22Rv1 (cell line): ENCODE results near the gene ROM1.

Source experiments
- H3K27ac ChIP-seq: fragments of 450-650 bp; 2 replicates; pipeline ENCODE4 v1.5.1; 2017
- ZFX ChIP-seq: fragments of 450-650 bp; IDR thresholded peaks from 2 replicates; pipeline ENCODE4 v1.6.1; 2017; ENCODE audit warnings: antibody characterized with exemption, borderline replicate concordance
- TF ChIP-seq, protein P1 (sequence below): fragments of 450-650 bp; IDR thresholded peaks from 2 replicates; pipeline ENCODE4 v1.5.1; 2017; ENCODE audit warnings: mild to moderate bottlenecking

Gene ROM1

GRCh38 chr11:62592989-62593421, 20.1 kb upstream of the ROM1 start:
- H3K27ac ChIP-seq = peak overlapping the region; percentile 93
- TF ChIP-seq, protein P1, sequence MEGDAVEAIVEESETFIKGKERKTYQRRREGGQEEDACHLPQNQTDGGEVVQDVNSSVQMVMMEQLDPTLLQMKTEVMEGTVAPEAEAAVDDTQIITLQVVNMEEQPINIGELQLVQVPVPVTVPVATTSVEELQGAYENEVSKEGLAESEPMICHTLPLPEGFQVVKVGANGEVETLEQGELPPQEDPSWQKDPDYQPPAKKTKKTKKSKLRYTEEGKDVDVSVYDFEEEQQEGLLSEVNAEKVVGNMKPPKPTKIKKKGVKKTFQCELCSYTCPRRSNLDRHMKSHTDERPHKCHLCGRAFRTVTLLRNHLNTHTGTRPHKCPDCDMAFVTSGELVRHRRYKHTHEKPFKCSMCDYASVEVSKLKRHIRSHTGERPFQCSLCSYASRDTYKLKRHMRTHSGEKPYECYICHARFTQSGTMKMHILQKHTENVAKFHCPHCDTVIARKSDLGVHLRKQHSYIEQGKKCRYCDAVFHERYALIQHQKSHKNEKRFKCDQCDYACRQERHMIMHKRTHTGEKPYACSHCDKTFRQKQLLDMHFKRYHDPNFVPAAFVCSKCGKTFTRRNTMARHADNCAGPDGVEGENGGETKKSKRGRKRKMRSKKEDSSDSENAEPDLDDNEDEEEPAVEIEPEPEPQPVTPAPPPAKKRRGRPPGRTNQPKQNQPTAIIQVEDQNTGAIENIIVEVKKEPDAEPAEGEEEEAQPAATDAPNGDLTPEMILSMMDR = no peak
- no peak for TF ChIP-seq ZFX

DNA sequence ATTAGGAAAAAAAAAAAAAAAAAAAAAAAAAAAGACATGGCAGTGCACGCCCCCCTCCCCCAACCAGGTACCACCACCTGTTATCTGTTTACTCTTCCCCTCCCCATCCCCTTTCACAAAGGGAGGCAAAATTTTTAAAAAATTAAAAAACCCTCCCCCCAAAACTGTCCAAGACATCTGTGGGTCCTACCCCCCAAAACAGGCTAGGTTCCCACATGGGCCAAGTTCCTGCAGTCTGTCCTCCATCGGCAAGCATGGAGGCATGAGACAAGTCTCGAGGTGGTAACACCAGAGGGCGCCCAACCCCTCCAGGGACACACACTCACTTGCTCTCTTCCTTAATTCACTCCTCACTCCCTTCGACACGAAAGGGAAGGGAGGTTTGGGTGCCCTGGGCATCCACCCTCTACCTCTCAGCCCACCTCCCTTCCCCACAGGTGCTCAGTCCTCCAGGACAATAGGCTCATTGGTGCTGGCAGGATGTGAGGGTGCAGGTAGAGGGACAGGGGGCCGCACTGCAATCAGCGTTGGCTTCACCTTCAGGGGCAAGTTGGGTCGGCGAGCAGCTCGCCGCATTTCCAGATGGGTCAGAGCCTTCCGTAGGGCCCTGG, 19.5 kb upstream of the ROM1 start:
- peak overlapping the region; percentile 93 for H3K27ac ChIP-seq
- TF ChIP-seq, protein P1 = peak; percentile 83
- TF ChIP-seq ZFX = no peak

DNA sequence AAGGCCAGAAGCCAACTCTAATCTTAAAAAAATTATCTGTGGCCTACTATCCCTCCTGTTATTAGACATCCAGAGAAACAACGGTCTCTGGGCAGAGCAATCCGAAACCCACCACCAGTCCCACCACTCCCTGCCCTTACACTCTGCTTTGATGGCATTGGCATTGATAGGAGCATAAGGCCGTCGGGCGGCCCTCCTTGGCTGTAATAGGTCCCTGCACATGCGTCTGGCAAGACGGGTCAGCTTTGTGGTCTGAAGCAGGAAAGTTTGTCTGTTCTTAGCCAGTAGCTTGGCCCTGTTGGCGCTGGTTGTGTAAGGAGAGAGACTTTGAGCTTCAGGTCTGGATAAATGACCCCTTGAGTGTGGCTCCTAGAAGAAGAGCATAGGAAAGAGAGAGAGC, 17.9 kb upstream of the ROM1 start:
- TF ChIP-seq, protein P1 = no peak
- TF ChIP-seq ZFX = no peak
- H3K27ac ChIP-seq = 0 out of 2 replicates have a peak overlapping the region, but pooled peaks have one; percentile 20

DNA sequence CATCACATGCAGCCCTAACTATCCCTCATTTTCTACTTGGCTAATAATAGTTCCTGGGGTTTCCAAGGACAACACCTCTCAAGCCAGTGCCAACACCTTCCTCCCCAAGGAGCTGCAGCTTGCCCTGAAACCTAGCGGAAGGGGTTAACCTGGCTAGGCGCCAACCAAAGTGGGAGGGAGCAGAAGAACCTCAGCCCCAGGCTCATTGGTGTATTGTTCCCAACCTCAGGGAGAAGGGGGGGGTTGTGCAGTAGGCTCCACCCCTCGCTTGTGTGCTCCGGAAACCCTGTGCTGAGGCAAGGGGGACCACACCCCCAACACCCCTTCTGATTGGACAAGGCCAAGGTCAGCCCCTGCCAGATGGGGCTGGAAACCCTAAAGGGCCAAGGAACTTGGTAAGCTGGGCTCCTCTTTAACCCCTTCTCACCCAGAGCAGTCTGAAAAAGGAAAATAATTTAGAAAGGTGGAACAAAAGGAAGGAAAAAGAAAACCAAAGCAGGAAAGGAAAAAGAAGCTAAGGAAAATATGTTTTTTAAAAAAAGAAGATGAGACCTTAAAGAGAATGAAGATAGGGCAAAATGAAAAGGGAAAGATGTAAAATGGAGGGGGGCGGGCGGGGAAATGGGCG, 13.9 kb upstream of the ROM1 start:
- TF ChIP-seq, protein P1 = no peak
- no peak for TF ChIP-seq ZFX
- H3K27ac ChIP-seq = peak overlapping the region; percentile 96

- peak overlapping the region; percentile 96 for H3K27ac ChIP-seq
- no peak for TF ChIP-seq ZFX
- TF ChIP-seq, protein P1 = no peak
Measured at GRCh38 chr11:62599901-62600300, 13.2 kb upstream of the ROM1 start.

- TF ChIP-seq, protein P1 = no peak
- no peak for TF ChIP-seq ZFX
- peak overlapping the region; percentile 96 for H3K27ac ChIP-seq
Measured at GRCh38 chr11:62600367-62601121, 12.5 kb upstream of the ROM1 start.

DNA sequence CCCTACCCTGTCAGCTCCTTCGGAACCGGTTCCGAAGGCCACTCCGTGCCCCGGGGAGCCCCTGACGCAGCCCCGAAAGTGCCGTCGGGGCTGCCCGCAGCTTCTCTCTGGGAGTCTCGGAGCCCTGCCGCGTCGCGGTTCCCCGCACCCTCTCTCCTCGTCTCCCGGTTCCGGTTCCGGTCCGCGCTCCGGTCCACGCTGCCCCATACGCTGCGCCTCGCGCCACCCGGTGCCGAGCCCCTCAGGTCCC, 12.0 kb upstream of the ROM1 start:
- no peak for TF ChIP-seq ZFX
- TF ChIP-seq, protein P1 = no peak
- peak overlapping the region; percentile 96 for H3K27ac ChIP-seq
